ENCODE measurements around the gene POLA1.
"Not testable (repeated sequence)": the region's sequence is repeated elsewhere in the genome, so short reads cannot be mapped to it uniquely, and the experiment has no call there.

Gene POLA1

DNA sequence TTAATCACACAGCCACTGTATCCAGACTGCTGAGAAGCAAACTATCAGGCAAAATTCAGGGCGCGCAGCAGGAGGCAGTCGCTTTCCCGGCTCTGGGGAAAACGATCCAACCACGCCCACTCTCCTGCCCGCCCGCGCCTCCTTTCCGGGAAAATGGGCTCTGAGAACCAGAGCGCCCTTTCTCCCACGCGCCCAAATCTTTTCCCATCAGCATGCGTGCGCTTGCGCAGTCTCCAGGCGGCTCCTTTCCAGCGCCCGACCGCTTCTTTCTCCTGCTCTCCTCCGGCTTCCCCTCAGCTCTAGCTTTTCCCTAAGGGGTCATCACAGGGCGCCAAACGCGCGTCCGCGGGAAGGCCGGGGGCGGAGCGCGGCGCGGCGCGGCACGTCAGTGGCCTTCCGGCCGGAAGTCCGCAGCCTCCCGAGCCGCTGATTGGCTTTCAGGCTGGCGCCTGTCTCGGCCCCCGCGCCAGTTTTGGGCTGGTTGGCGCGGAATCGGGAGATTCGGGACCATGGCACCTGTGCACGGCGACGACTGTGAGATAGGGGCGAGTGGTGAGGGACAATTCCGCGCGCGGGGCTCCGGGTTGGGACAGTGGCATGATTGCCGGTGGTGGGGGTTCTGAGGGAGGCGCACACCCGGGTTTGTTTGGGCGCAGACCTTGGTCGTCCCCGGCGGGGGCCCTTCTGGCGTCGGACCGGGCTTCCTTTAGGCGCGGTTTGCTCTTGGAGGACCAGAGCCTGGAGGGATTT lies at the start of gene POLA1:
Gene POLA1, plus strand, starts transcription at position 466 of the 750 bp plus-strand sequence. Its CDS starts 44 bp downstream, at position 510.
- H3K27ac ChIP-seq: peak within 1 kb of the TSS in 20 of 21 experiments; percentile 28 to 89 (median 74)
- H3K4me3 ChIP-seq: peak within 1 kb of the TSS; percentile 56 to 67 (median 62)

GRCh38 chrX:24646006-24646405 lies 47.7 kb upstream of the POLA1 start:
- peak overlapping the region in 2 of 7 experiments; percentile 17 to 21 for H3K4me3 ChIP-seq

DNA sequence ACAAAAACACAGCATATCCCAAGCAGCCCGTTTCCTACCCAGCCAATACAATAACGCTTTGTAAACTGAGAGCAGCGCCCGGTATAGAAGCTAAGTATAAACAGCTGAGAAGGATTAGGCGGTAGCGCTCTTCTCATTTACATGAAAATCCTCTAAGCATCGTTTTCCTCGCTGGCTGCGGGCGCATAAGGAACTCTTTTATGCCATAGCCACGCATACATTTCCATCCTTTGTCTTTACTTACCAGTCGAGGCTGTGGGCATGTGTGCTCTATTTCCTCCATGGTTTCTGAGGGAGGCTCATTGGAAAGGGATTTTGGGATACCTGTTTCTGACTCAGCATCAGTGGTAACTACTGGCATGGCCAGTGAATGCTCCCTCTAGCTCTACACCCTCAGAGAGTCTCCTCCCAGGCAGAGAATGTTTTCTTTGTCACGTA lies 47.0 kb upstream of the POLA1 start:
- Histone ChIP-seq H3K4me3 (peak overlapping the region in 2 of 7 experiments; percentile 17 to 21), H3K27ac (no peak overlapping the region)

More at GRCh38 chrX:24646006-24646405, 47.7 kb upstream of the POLA1 start:
- no peak overlapping the region for H3K27ac ChIP-seq

DNA sequence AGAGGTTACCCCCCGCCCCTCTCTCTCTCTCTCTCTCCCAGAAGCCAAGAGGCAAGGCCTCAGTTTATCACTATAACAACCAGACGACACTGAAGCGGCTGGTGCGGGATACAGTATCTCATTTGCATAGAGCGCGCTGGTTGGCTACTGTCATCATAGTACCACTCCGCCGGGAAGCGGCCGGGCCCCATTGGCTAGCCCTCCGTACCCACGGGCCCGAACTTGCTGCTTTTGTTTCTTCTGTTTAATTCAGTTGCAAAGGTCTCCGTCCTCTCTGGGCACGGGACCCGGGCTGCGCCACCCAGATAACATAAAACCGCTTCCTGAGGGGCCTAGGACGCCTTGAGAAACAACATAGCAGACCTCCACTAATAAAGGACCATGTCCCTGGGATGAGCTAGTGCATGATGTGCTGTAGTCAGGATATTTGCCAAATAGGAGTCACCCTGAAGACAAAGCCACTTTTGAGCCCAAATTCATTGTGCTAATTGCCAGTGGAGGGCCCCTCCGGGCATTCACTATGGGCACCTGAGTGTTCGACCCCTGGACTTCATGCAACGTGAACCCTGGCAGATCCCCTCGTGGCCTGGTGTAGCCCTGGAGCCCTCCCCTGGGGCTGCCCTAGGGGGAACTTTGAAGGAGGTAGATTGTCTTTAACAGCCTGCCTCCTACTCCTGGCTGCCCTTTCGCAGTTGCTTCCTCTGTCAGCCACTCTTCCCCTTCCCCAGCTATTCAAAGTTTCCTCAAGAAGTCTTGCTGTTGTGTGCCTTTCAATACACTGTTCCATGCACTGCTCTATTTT lies 46.3 kb upstream of the POLA1 start, which contains the start of gene PCYT1B:
Gene PCYT1B, minus strand, starts transcription at position 91 of the 802 bp plus-strand sequence. CDS start 242 bp downstream, outside the sequence.
- Histone ChIP-seq H3K27ac (no peak within 1 kb of the TSS), H3K4me3 (peak within 1 kb of the TSS in 3 of 7 experiments; percentile 4 to 21 (median 17))

- no peak overlapping the region for H3K27ac ChIP-seq
- no peak overlapping the region for H3K4me3 ChIP-seq
These were observed 45.2 kb upstream of the POLA1 start for GRCh38 chrX:24648495-24648894.

DNA sequence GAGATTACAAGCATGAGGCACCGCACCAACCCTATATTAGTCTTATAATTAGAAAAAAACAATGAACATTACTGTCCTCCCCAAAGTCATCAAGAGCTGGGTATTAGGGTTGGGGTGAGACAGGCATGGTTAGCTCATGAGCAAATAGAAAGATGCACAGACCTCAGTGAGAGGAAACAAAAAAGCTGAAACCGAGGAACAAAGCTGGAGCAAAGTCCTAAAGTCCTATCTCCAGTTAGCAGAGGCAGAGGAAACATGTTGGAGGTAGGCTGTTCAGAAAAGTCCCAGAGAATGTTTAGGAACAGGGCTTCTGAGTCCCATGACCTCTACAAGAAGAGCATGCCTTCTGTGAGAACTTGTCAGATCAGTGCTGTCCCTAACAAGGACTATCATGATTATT lies 41.9 kb upstream of the POLA1 start:
- no peak overlapping the region for H3K4me3 ChIP-seq
- H3K27ac ChIP-seq: no peak overlapping the region

DNA sequence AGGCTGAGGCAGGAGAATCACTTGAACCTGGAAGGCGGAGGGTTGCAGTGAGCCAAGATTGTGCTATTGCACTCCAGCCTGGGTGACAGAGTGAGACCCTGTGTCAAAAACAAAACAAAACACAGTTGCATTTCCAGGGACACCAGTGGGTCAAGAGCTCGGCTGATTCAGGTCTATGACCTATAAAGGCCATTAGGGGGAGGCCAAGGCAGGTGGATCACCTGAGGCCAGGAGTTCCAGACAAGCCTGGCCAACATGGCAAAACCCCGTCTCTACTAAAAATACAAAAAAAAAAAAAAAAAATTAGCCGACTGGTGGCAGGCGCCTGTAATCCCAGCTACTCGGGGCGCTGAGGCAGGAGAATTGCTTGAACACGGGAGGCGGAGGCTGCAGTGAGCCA lies 38.0 kb upstream of the POLA1 start:
- not testable (repeated sequence) for H3K4me3 ChIP-seq, H3K27ac ChIP-seq

- no peak overlapping the region for H3K4me3 ChIP-seq
- H3K27ac ChIP-seq: no peak overlapping the region
These were observed 35.9 kb upstream of the POLA1 start for GRCh38 chrX:24657671-24658386.

- Histone ChIP-seq H3K4me3 (no peak overlapping the region), H3K27ac (no peak overlapping the region)
These were observed 35.3 kb upstream of the POLA1 start for GRCh38 chrX:24658421-24658820.

- H3K27ac ChIP-seq: no peak overlapping the region
- H3K4me3 ChIP-seq: no peak overlapping the region
These were observed 34.6 kb upstream of the POLA1 start for GRCh38 chrX:24659106-24659505.

GRCh38 chrX:24659646-24660045 lies 34.1 kb upstream of the POLA1 start:
- H3K4me3 ChIP-seq: no peak overlapping the region
- no peak overlapping the region for H3K27ac ChIP-seq

DNA sequence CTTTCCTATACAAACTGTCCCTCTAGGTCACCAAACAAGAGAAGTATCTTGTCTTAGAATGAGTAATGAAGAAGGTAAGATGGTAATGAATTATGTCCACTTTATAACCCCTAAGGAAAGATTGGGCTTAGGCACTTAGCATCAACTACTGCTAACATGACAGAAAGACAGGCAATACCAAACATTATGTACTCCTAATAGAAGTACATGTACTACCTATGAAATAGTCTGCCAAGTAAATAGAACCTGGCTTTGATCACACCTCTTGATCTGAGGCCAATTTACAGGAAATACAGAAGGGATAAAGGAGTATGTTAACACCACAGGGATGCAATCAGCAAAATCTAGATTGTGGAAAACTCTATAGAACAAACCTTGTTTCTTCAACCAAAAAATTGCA lies 32.4 kb upstream of the POLA1 start:
- no peak overlapping the region for H3K4me3 ChIP-seq
- no peak overlapping the region for H3K27ac ChIP-seq

DNA sequence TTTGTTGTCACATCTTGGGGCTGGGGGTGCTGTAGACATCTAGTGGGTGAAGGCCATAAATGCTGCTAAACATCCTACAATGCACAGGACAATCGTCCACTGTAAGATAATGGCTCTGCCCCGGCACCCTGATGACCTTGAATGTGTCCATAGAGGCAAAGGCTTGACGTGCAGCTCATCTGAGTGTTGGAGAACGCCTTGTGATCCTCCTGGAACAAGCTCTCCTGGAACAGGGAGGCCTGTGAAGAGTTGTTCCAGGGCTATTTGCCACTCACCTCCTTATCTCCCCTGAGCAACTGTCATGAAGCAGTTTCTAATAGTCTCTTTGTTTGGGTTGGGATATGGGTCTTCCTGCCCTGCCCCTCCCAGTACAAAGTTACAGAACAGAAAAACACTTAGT lies 31.4 kb upstream of the POLA1 start:
- no peak overlapping the region for H3K4me3 ChIP-seq
- H3K27ac ChIP-seq: no peak overlapping the region

GRCh38 chrX:24668111-24668510 lies 25.6 kb upstream of the POLA1 start:
- Histone ChIP-seq H3K4me3 (no peak overlapping the region), H3K27ac (no peak overlapping the region)

GRCh38 chrX:24672701-24673190 lies 21.0 kb upstream of the POLA1 start:
- Histone ChIP-seq H3K27ac (no peak overlapping the region), H3K4me3 (no peak overlapping the region)

DNA sequence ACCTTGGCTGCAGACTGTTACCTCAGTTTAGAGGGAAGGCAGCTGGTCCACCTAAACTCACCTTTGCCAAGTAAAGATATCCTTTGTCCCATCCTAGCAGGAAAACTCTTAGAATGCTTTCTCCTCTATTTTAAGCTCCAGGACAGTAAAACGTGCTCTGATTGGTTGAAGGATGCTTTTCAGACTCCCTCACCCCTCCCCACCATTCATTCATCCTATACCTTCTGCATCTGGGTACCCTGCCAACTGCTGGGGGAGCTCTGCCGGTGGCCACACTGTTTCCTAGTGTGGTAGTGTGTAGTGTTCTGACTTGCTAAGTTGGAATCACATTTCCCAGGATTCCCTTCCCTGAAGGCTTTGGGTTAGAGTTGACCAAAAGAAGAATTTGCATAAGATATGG lies 20.3 kb upstream of the POLA1 start:
- Histone ChIP-seq H3K4me3 (no peak overlapping the region), H3K27ac (no peak overlapping the region)

GRCh38 chrX:24676403-24677024 lies 17.2 kb upstream of the POLA1 start:
- Histone ChIP-seq H3K27ac (no peak overlapping the region), H3K4me3 (no peak overlapping the region)

DNA sequence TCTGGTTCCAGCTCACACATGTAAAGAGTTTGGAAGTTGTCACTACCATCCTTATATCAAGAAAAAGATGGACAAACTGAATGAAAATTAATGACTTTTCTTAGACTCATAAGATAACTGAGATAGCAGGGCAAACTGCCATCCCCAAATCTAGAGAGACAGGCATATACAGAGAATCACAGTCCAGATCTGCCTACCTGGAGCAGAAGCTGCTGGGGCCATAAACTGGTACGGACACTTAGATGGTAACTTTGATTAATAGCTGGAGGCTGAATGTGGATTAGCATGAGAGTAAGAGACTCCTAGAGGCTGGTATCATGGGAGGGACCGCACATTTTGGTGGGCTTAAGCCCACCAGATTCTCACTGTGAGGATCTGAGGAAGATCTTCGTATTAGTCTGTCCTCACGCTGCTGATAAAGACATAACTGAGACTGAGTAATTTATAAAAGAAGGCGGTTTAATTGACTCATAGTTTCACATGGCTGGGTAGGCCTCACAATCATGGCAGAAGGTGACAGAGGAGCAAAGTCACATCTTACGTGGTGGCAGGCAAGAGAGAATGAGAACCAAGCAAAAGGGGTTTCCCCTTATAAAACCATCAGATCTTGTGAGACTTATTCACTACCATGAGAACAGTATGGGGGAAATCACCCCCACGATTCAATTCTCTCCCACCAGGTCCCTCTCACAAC lies 10.8 kb upstream of the POLA1 start:
- H3K27ac ChIP-seq: no peak overlapping the region
- no peak overlapping the region for H3K4me3 ChIP-seq

DNA sequence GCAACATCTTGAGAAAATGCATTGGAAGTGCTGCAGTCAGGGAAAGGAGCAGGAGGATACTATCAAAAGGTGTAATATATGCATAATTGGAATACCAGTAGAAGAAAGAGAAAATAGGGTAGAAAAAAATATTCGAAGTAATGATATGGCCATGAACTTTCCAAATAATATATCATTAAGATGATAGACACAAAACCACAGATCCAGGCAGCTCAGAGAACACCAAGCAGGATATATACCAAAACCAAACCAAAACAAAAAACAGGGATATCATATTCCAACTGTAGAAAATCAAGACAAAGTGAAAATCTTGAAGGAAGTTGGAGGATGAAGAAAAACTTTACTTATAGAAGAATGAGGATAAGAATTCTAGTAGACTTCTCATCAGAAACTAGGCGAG lies 9.7 kb upstream of the POLA1 start:
- Histone ChIP-seq H3K4me3 (no peak overlapping the region), H3K27ac (no peak overlapping the region)
